Hair follicular keratinocyte (primary cell): Measurements from ENCODE around the gene CDH4. TPM values are rescaled to one million over a fixed set of nuclear protein-coding genes. Genes with fewer than 3 reads are reported as not detected.

Experiments
- total RNA-seq: library from RNA; depleted of rRNA; stranded (reverse); fragments of >200 nt; gene quantifications from 2 replicates; pipeline ENCODE4 v1.2.3, GENCODE V29; 2015

The CDH4 gene
- 2.2 and 9.3 TPM in 2 replicates for total RNA-seq

DNA sequence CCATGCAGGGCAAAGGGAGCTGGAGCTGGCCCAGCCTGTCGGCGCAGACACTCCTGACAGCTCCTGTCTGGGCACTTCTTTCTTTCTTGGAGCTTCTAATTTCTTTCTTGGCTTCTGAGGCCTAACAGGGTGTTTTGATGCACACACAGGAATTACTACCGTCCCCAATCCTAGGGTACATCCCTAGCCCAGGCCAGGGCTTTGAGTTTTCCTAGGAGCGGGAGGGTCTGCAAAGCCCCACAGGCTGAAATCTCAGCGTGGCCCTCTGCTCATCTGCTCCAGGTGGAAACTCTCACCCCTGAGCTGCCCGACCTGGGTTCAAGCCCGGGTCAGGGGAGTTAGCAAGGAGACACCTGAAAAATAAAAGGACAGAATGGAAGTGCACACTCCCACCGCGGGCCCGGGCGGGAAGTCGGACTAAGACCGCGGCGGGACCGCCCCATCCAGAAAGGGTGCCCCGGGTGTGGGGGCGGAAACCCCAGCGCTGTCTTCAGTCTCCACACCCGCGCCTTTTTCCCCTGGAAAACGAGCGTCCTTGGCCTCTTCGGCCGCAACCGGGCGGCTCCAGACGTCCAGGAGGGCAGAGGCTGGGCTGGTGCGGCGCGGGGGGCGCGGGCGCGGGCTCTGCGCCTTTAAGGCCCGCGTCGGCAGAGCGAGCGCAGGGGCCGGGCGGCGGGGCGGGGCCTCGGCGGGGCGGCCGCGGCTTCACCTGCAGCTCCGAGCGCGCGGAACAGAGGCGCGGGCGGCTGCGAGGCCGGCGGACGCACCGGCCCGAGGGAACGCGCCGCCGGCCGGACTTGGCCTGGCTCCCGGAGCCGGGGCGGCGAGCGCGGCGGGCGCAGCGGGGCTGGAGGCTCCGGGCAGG, at the start of gene CDH4:
Gene CDH4, plus strand, starts transcription at position 733 of the 865 bp plus-strand sequence.

